RWPE1 (cell line): Measurements from ENCODE around the gene SLC12A8.

ENCODE experiments used
- CTCF ChIA-PET: fragments of 350-600 bp; sonication (Branson Sonifier 250); formaldehyde crosslinking; extraction: SDS; loops from one replicate; lab custom pipeline; 2021; lab: Yijun Ruan, JAX
- POLR2A ChIA-PET: fragments of 400-600 bp; formaldehyde crosslinking; extraction: SDS; loops from one replicate; lab custom pipeline; 2020; ENCODE audit warnings: antibody characterized with exemption; ENCODE audit not compliant: low non-redundant PET; lab: Yijun Ruan, JAX
- DNase-seq: peaks from one replicate; pipeline ENCODE4 v3.0.0; 2012; ENCODE audit warnings: low spot score
- H3K27ac ChIP-seq: fragments of 450-650 bp; 2 replicates; pipeline ENCODE4 v1.5.1; 2017
- TF ChIP-seq, protein P1 (sequence below): fragments of 450-650 bp; conservative IDR thresholded peaks from 2 replicates; pipeline ENCODE4 v1.5.1; 2017; ENCODE audit warnings: low read depth, mild to moderate bottlenecking

Gene SLC12A8

GRCh38 chr3:125145751-125146475, 66.6 kb downstream of the SLC12A8 start:
- no peak for DNase-seq
- ChIA-PET POLR2A (no interaction called here), CTCF (no interaction called here)
- H3K27ac ChIP-seq, result no peak overlapping the region
- TF ChIP-seq, protein P1, sequence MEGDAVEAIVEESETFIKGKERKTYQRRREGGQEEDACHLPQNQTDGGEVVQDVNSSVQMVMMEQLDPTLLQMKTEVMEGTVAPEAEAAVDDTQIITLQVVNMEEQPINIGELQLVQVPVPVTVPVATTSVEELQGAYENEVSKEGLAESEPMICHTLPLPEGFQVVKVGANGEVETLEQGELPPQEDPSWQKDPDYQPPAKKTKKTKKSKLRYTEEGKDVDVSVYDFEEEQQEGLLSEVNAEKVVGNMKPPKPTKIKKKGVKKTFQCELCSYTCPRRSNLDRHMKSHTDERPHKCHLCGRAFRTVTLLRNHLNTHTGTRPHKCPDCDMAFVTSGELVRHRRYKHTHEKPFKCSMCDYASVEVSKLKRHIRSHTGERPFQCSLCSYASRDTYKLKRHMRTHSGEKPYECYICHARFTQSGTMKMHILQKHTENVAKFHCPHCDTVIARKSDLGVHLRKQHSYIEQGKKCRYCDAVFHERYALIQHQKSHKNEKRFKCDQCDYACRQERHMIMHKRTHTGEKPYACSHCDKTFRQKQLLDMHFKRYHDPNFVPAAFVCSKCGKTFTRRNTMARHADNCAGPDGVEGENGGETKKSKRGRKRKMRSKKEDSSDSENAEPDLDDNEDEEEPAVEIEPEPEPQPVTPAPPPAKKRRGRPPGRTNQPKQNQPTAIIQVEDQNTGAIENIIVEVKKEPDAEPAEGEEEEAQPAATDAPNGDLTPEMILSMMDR, result no peak

DNA sequence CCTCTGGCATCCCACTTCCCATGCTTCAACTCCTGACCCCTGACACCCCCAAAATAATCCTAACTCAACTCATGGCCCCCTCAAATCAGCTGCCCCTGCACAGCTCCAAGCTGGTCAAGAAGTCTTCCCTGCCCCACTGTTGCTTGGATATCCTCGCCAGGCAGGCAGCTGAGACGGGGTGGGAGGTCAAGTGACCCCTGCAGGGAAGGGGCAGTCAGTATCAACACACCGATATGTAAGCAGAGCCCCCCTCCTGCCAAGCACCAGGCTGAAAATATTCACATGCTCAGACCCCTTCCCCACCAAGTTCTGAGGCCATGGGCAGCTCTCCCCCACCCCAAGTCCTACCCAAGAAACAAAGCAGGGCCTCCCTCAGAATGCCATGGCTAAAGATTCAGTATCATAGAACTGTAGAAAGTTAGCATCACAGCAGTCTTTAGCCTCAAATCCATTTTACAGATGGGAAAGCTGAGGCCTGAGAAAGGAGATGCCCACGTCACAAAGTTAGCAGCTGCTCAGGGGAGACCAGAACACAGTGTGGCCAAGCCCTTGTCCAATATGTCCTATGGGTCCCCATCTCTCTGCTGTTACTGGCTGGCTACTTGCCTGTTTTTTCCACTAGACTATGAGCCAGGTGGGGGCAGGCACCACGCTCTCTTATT, 67.8 kb downstream of the SLC12A8 start:
- H3K27ac ChIP-seq, result no peak overlapping the region

GRCh38 chr3:125143982-125144652, 68.4 kb downstream of the SLC12A8 start:
- ChIA-PET POLR2A (no interaction called here), CTCF (no interaction called here)
- DNase-seq, result no peak
- TF ChIP-seq, protein P1, result no peak
- no peak overlapping the region for H3K27ac ChIP-seq

More for the DNA sequence above, 67.8 kb downstream of the SLC12A8 start:
- ChIA-PET POLR2A (no interaction called here), CTCF (no interaction called here)
- TF ChIP-seq, protein P1, result no peak
- DNase-seq, result no peak

DNA sequence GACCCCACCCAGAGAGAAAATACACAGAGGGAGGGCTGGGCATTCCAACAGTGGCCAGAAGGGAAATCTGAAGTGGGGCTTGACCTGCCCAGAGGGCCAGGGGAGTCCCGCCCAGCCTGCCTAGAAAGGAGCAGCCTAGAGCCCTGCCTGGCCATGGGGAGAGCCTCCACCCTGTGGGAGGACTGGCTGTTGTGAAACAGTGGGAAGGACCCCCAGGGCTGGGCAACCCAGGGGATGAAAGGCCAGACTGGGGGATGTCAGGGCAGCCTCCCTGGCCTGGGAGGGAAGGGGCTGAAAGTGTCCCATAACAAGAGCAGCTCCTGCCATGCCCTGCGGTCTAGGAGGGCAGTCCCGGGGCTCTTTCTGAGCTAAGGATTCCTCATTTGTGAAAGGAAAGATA, 69.0 kb downstream of the SLC12A8 start:
- CTCF ChIA-PET, result no interaction called here
- no peak overlapping the region for H3K27ac ChIP-seq

GRCh38 chr3:125142940-125143339, 69.6 kb downstream of the SLC12A8 start:
- POLR2A ChIA-PET, result no interaction called here
- CTCF ChIA-PET, result no interaction called here
- DNase-seq, result no peak
- no peak overlapping the region for H3K27ac ChIP-seq
- TF ChIP-seq, protein P1, result no peak

More for the DNA sequence above, 69.0 kb downstream of the SLC12A8 start:
- TF ChIP-seq, protein P1, result no peak
- POLR2A ChIA-PET, result no interaction called here
- DNase-seq, result no peak

GRCh38 chr3:125142420-125142778, 70.1 kb downstream of the SLC12A8 start:
- no peak for DNase-seq
- TF ChIP-seq, protein P1, result no peak
- POLR2A ChIA-PET, result no interaction called here
- H3K27ac ChIP-seq, result no peak overlapping the region
- CTCF ChIA-PET, result no interaction called here
